PC-9 (cell line): ENCODE data around the gene TSFM. TPM values are rescaled to one million over a fixed set of nuclear protein-coding genes. Genes with fewer than 3 reads are reported as not detected.

Experiments
- BruUV-seq: library from RNA; stranded (reverse); fragments of 400-500 nt; replicated peaks from 2 replicates; lab custom pipeline; 2021; lab: Mats Ljungman, UMichigan
- CTCF ChIA-PET: fragments of 300-600 bp; sonication (Branson Sonifier 250); formaldehyde crosslinking; loops from one replicate; lab custom pipeline; 2022; ENCODE audit warnings: antibody characterized with exemption; lab: Charles Lee
- POLR2A ChIA-PET: fragments of 300-600 bp; sonication (Branson Sonifier 250); formaldehyde crosslinking; loops from one replicate; lab custom pipeline; 2022; ENCODE audit warnings: antibody characterized with exemption; ENCODE audit not compliant: unreplicated experiment; lab: Charles Lee
- DNase-seq, 2 experiments: peaks; one replicate each; pipeline versions ENCODE4 v3.0.0 to v3.0.0-alpha.2; 2015 to 2022; ENCODE audit warnings: mixed read lengths in 1 of 2
- H2AFZ ChIP-seq: fragments of 200-600 bp; sonication (generic); 2 replicates; pipeline ENCODE4 v1.8.1; 2017; ENCODE audit warnings: antibody characterized with exemption
- H3F3A ChIP-seq: fragments of 200-600 bp; sonication (generic); 2 replicates; pipeline ENCODE4 v1.8.1; 2017; ENCODE audit warnings: antibody characterized with exemption, mild to moderate bottlenecking, low read depth; ENCODE audit not compliant: insufficient read depth
- H3K27ac ChIP-seq: fragments of 200-600 bp; sonication (generic); 2 replicates; pipeline ENCODE4 v1.6.1; 2016; ENCODE audit warnings: mixed run types
- H3K27me3 ChIP-seq: fragments of 200-600 bp; sonication (generic); 2 replicates; pipeline ENCODE4 v1.6.1; 2016; ENCODE audit warnings: low read depth, mixed run types; ENCODE audit not compliant: insufficient read depth
- H3K36me3 ChIP-seq: fragments of 200-600 bp; sonication (generic); 2 replicates; pipeline ENCODE4 v1.6.1; 2016; ENCODE audit warnings: low read depth, mixed run types
- H3K4me1 ChIP-seq: fragments of 200-600 bp; sonication (generic); replicated peaks from 2 replicates; pipeline ENCODE4 v1.6.1; 2016; ENCODE audit warnings: mixed run types; ENCODE audit not compliant: insufficient read depth
- H3K4me2 ChIP-seq: fragments of 200-600 bp; sonication (generic); 2 replicates; pipeline ENCODE4 v1.6.1; 2017; ENCODE audit warnings: mixed run types
- H3K4me3 ChIP-seq: fragments of 200-600 bp; sonication (generic); 2 replicates; pipeline ENCODE4 v1.6.1; 2016; ENCODE audit warnings: mixed run types
- H3K79me2 ChIP-seq: fragments of 200-600 bp; sonication (generic); 2 replicates; pipeline ENCODE4 v1.6.1; 2017; ENCODE audit warnings: low read depth, mixed run types
- H3K9me2 ChIP-seq: fragments of 200-600 bp; sonication (generic); 2 replicates; pipeline ENCODE4 v1.8.1; 2017; ENCODE audit warnings: mild to moderate bottlenecking; ENCODE audit not compliant: insufficient read depth
- H3K9me3 ChIP-seq: fragments of 200-600 bp; sonication (generic); 2 replicates; pipeline ENCODE4 v1.8.1; 2016; ENCODE audit warnings: low read depth; ENCODE audit not compliant: insufficient read depth
- H4K20me1 ChIP-seq: fragments of 200-600 bp; sonication (generic); 2 replicates; pipeline ENCODE4 v1.8.1; 2017; ENCODE audit not compliant: insufficient read depth
- EZH2 ChIP-seq: fragments of 200-600 bp; sonication (generic); IDR thresholded peaks from 2 replicates; pipeline ENCODE4 v1.8.0; 2017; ENCODE audit warnings: antibody characterized with exemption, low read depth
- intact Hi-C: fragments of 100-400 bp; cut with micrococcal nuclease; formaldehyde crosslinking; loops from one replicate; pipeline ENCODE4 v1.10.0; 2022; ENCODE audit not compliant: unreplicated experiment
- total RNA-seq: library from RNA; stranded (reverse); gene quantifications from 2 replicates; pipeline ENCODE4 v1.2.3, GENCODE V29; 2021
- TF ChIP-seq, protein P1 (sequence below): fragments of 200-600 bp; sonication (generic); conservative IDR thresholded peaks from 2 replicates; pipeline ENCODE4 v1.6.1; 2017; ENCODE audit warnings: mixed run types, antibody characterized with exemption, mild to moderate bottlenecking, moderate library complexity

The TSFM gene
- total RNA-seq, 1 experiment from 2014 or later: 44.8 TPM

DNA sequence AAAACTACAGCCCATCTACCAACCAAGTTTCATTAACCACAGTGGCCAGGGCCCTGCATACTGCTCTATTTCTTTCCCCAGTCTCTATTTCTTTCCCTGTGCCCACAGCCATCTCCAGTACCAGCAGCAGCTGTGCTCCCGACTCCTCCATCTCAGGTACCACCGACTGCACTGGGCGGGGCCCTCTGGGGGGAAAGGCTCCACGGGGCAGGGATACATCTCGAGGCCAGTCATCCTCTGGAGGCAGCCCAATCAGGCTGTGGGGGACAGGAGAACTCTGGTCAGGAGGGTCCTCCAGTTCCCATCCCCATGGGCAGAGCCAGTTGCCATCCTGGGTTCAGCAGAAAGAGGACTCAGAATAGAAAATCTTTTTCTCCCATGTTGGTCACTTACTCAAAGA, 33.5 kb upstream of the TSFM start:
- intact Hi-C loops: no loop called here
- no peak overlapping the region for H3K4me3 ChIP-seq
- DNase-seq: no peak
- ChIA-PET POLR2A (no interaction called here), CTCF (interaction anchor here (0.7 kb wide), 1 partner anchor 11 kb away, joined by 4 read pairs; no protein-coding TSS in a partner anchor)
- H3K79me2 ChIP-seq: peaks cover 32% of the 10 kb centered on the region
- H3K4me1 ChIP-seq: peaks cover 30% of the 10 kb centered on the region
- TF ChIP-seq EZH2: no peak
- TF ChIP-seq, protein P1, sequence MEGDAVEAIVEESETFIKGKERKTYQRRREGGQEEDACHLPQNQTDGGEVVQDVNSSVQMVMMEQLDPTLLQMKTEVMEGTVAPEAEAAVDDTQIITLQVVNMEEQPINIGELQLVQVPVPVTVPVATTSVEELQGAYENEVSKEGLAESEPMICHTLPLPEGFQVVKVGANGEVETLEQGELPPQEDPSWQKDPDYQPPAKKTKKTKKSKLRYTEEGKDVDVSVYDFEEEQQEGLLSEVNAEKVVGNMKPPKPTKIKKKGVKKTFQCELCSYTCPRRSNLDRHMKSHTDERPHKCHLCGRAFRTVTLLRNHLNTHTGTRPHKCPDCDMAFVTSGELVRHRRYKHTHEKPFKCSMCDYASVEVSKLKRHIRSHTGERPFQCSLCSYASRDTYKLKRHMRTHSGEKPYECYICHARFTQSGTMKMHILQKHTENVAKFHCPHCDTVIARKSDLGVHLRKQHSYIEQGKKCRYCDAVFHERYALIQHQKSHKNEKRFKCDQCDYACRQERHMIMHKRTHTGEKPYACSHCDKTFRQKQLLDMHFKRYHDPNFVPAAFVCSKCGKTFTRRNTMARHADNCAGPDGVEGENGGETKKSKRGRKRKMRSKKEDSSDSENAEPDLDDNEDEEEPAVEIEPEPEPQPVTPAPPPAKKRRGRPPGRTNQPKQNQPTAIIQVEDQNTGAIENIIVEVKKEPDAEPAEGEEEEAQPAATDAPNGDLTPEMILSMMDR: no peak
- H3K36me3 ChIP-seq: peaks cover 20% of the 10 kb centered on the region
- no peaks in the 10 kb centered on the region for H4K20me1 ChIP-seq
- no peaks in the 10 kb centered on the region for H3K9me2 ChIP-seq
- H2AFZ ChIP-seq: no peak overlapping the region
- no peaks in the 10 kb centered on the region for H3K9me3 ChIP-seq
- BruUV-seq: no TSS peak
- H3K27ac ChIP-seq: no peak overlapping the region
- H3F3A ChIP-seq: peaks cover 42% of the 10 kb centered on the region
- no peak overlapping the region for H3K4me2 ChIP-seq
- no peaks in the 10 kb centered on the region for H3K27me3 ChIP-seq

DNA sequence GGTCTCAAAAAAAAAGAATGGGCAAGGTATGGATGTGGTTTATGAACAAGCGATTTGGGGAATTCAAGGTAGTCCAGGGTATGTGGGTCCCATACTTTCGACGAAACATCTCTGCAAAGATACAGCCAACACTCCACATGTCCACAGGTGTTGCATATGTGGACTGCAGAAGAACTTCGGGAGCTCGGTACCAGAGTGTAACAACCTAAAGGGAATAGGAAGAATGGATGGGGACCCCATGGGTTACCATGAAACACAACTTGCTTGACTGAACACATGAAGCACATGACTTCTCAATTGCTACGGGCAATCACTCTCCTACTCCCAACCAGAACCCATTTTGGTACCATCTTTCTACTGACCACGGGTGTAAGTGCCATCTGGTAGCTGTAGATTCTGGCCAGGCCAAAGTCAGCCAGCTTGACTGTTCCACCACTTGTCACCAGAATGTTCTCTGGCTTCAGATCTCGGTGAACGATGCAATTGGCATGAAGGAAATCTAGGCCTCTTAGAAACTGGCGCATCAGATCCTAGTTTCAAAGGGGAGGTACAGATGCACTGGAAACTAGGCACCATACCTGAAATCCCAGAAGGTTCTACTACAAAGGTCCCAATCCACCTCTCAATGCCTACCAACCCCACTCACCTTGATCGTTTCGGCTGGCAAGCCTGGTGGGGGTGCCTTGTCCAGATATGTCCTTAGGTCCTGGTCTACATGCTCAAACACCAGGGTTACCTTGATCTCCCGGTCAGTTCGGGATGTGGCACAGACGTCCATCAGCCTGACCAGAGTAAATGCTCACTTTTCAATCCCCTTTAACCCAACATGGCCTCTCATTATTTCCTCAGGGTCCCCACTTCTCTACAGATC, 31.8 kb upstream of the TSFM start:
- DNase-seq: no peak
- peaks cover 20% of the 10 kb centered on the region for H3K36me3 ChIP-seq
- intact Hi-C loops: no loop called here
- TF ChIP-seq, protein P1: no peak
- no peak for TF ChIP-seq EZH2
- no peaks in the 10 kb centered on the region for H3K9me2 ChIP-seq
- no peak overlapping the region for H3K27ac ChIP-seq
- no peaks in the 10 kb centered on the region for H3K9me3 ChIP-seq
- H3K4me1 ChIP-seq: peaks cover 31% of the 10 kb centered on the region
- POLR2A ChIA-PET: no interaction called here
- peaks cover 45% of the 10 kb centered on the region for H3F3A ChIP-seq
- peak overlapping the region; percentile 89 for H3K4me2 ChIP-seq
- BruUV-seq: no TSS peak
- H4K20me1 ChIP-seq: no peaks in the 10 kb centered on the region
- H3K4me3 ChIP-seq: peak overlapping the region; percentile 78
- no peaks in the 10 kb centered on the region for H3K27me3 ChIP-seq
- peaks cover 28% of the 10 kb centered on the region for H3K79me2 ChIP-seq
- H2AFZ ChIP-seq: no peak overlapping the region
- CTCF ChIA-PET: no interaction called here

DNA sequence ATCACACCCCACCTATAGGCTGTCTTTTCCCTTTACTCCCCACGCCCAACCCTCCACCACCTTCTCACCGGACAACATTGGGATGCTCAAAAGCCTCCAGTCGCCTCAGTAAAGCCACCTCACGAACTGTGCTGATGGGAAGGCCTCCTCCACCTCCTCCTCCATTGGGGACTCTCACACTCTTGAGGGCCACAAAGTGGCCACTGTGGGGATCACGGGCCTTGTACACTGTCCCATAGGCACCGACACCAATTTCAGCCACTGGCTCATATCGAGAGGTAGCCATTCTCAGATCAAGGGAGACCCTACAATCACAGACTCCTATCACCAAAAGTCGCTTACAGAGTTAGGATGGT, 31.2 kb upstream of the TSFM start:
- no peaks in the 10 kb centered on the region for H3K9me2 ChIP-seq
- no peaks in the 10 kb centered on the region for H4K20me1 ChIP-seq
- no peaks in the 10 kb centered on the region for H3K9me3 ChIP-seq
- H3F3A ChIP-seq: peaks cover 39% of the 10 kb centered on the region
- intact Hi-C loops: no loop called here
- DNase-seq: no peak
- H3K79me2 ChIP-seq: peaks cover 27% of the 10 kb centered on the region
- H3K4me3 ChIP-seq: peak overlapping the region; percentile 78
- ChIA-PET POLR2A (interaction anchor here (0.6 kb wide), 1 partner anchor 12 kb away, joined by 10 read pairs; no protein-coding TSS in a partner anchor), CTCF (no interaction called here)
- peaks cover 27% of the 10 kb centered on the region for H3K4me1 ChIP-seq
- no TSS peak for BruUV-seq
- H3K4me2 ChIP-seq: peak overlapping the region; percentile 89
- no peak for TF ChIP-seq EZH2
- TF ChIP-seq, protein P1: no peak
- no peaks in the 10 kb centered on the region for H3K27me3 ChIP-seq
- H3K36me3 ChIP-seq: peaks cover 20% of the 10 kb centered on the region
- H3K27ac ChIP-seq: peak overlapping the region; percentile 65; the same call in 1 of the 2 replicates
- peak overlapping the region; percentile 94 for H2AFZ ChIP-seq
